AG04449 (cell line): ENCODE measurements around the gene ADAMTSL3.

Source experiments
- CTCF ChIA-PET: fragments of 350-600 bp; formaldehyde crosslinking; extraction: SDS; loops from one replicate; lab custom pipeline; 2021; ENCODE audit warnings: antibody characterized with exemption; lab: Yijun Ruan, JAX
- POLR2A ChIA-PET: fragments of 400-600, 350-600 bp; formaldehyde crosslinking; extraction: SDS; loops from one replicate; lab custom pipeline; 2020; ENCODE audit warnings: antibody characterized with exemption, inconsistent platforms; lab: Yijun Ruan, JAX
- DNase-seq: peaks from one replicate; pipeline ENCODE4 v3.0.0-alpha.2; 2010; ENCODE audit warnings: low read depth, low spot score
- H3K4me3 ChIP-seq: 2 replicates; pipeline ENCODE4 v1.5.1; 2011; ENCODE audit warnings: low read depth, mild to moderate bottlenecking, control low read depth, low read length
- TF ChIP-seq, protein P1 (sequence below): IDR thresholded peaks from one replicate; pipeline ENCODE4 v1.5.1; 2011; ENCODE audit warnings: mild to moderate bottlenecking, moderate library complexity, low read length, control low read depth, inconsistent platforms; ENCODE audit not compliant: insufficient read depth; ENCODE audit errors: missing control alignments

Gene ADAMTSL3

DNA sequence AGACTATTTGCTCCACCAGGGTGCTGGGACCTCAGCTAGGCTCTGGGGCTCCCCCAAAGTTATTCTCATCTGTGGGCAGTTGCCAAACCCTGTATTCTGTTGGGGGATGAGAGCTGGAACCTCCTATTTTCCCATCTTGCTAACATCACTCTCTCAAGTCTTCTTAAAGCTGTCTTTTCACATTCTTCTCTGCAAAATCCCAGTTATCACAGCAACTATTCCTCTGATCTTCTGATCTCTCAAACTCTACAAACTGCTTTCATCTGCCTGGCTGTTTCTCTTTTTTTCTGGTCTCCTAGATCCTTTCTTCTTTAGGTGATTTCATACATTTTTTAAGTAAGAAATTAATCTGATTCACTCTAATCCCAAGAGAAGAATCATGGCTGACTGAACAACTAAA is 10.7 kb upstream of the ADAMTSL3 start:
- TF ChIP-seq, protein P1, sequence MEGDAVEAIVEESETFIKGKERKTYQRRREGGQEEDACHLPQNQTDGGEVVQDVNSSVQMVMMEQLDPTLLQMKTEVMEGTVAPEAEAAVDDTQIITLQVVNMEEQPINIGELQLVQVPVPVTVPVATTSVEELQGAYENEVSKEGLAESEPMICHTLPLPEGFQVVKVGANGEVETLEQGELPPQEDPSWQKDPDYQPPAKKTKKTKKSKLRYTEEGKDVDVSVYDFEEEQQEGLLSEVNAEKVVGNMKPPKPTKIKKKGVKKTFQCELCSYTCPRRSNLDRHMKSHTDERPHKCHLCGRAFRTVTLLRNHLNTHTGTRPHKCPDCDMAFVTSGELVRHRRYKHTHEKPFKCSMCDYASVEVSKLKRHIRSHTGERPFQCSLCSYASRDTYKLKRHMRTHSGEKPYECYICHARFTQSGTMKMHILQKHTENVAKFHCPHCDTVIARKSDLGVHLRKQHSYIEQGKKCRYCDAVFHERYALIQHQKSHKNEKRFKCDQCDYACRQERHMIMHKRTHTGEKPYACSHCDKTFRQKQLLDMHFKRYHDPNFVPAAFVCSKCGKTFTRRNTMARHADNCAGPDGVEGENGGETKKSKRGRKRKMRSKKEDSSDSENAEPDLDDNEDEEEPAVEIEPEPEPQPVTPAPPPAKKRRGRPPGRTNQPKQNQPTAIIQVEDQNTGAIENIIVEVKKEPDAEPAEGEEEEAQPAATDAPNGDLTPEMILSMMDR = no peak
- DNase-seq = no peak
- ChIA-PET POLR2A (no interaction called here), CTCF (no interaction called here)
- no peak overlapping the region for H3K4me3 ChIP-seq

DNA sequence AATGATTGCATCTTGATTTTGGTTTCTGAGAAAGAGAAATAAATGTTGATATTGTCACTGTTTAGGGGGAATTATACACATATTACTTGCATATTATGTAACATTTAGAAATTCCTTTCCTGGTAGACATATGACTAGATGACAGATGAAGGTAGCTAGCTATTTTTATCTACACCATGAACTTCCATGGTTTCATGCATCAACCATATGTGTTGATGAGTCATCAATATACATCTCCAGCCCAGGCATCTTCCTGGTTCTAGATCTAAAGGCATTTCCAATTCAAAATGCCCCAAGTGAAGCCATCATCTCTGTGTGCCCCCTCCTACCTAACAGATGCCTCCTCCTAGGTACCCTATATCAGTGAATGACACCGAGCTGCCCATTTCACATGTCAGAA is 9.5 kb upstream of the ADAMTSL3 start:
- no peak for DNase-seq
- ChIA-PET CTCF (no interaction called here), POLR2A (no interaction called here)
- no peak overlapping the region for H3K4me3 ChIP-seq
- TF ChIP-seq, protein P1 = no peak

DNA sequence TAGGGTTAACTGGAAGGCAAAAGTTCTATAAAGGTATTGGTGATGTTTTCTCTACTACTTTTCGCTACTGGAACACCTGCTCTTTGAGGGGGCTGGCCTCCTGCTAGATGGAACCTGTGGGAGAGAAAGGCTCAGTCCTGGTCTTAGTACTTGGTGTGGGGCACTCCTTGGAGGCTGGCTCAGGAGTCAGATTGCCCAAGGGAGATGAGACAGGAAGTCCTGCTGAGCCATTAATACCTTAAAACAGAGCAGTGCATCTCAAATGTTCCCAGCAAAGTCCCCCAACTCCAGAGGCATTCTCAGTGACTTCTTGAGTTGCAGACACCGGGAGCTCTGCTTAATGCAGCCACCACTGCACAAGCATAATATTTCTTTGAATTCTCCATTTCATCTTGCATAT is 3.1 kb upstream of the ADAMTSL3 start:
- TF ChIP-seq, protein P1 = no peak
- CTCF ChIA-PET = no interaction called here
- POLR2A ChIA-PET = no interaction called here
- no peak for DNase-seq
- no peak overlapping the region for H3K4me3 ChIP-seq

DNA sequence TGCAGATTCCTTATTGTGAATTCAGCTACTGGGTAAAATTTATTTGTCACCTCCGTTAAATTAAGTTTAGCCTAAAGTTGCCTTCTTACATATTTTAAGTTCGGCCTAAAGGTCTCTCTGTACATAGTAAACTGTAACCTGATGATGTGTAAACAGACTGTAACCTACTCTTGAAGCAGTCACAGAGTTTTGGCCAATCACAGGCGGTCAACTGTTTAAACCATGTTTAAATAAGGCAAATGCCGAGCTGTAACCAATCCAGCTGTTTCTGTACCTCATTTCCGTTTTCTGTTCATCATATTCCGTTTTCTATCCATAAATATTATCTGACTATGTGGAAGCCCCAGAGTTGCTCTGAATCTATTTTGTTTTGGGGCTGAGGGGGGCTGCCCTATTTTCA is 2.4 kb upstream of the ADAMTSL3 start:
- no peak for DNase-seq
- TF ChIP-seq, protein P1 = no peak
- ChIA-PET POLR2A (no interaction called here), CTCF (no interaction called here)
- H3K4me3 ChIP-seq = no peak overlapping the region

DNA sequence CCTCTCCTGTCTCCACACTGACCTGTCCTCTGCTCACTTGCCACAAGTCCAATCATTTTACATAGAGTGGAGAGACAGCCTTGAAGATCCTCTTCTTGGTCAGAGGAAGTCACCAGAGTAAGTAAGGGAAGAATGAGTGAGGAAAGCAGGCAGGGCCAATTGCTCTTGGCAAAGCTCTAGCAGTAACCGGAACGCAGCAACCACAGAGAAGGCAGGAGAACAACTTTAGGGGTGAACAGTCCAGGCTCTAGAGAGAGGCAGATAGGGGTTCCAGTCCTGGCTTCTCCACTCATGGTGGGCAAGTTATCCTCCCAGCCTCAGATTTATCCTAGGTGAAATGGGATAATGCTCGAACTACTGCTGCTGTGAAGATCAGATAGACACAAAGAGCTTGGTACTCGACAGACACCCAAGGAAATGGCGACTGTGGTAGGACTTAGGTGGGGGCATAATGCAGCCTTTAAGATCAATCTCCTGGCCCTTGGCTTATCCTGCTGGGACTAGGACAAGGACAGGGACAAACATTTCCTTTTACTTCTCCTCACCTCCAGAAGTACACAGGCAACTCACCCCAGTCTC is 1.2 kb upstream of the ADAMTSL3 start:
- no peak for DNase-seq
- TF ChIP-seq, protein P1 = no peak
- ChIA-PET CTCF (no interaction called here), POLR2A (interaction anchor here (0.6 kb wide), 1 partner anchor 32 kb away, joined by 3 read pairs; no protein-coding TSS in a partner anchor)
- no peak overlapping the region for H3K4me3 ChIP-seq

DNA sequence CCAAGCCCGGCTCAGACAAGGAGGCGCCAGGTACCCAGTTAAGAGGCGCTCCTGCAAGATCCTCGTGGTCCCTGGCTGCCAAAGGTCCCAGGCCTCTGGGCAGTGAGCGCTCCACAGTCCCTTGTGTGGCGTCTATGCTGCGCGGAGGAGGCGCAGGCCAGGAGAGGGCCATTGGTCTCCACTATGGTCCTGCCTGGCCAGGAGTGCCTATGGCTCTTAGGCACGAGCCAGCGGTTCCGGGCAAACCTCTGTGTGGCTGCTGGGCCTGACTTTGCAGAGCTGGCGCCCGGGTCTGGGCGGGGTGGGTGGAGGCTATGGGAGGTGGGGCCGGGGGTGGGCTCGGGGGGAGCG is 660 bp upstream of the ADAMTSL3 start:
- ChIA-PET POLR2A (interaction anchor here (0.6 kb wide), 1 partner anchor 32 kb away, joined by 3 read pairs; no protein-coding TSS in a partner anchor), CTCF (no interaction called here)
- no peak overlapping the region for H3K4me3 ChIP-seq
- TF ChIP-seq, protein P1 = no peak
- no peak for DNase-seq
